IMR-90 (cell line): ENCODE measurements around the gene EFCAB8. TPM values are rescaled to one million over a fixed set of nuclear protein-coding genes. Genes with fewer than 3 reads are reported as not detected.

Source experiments
- ATAC-seq: fragments of 200-7000 bp; cut with Tn5 transposase; 2 replicates; pipeline ENCODE4 v1.9.1; 2020; ENCODE audit warnings: low read depth, mild to moderate bottlenecking, moderate library complexity
- BruUV-seq: library from RNA; stranded (reverse); fragments of 400-500 nt; replicated peaks from 2 replicates; lab custom pipeline; 2021; lab: Mats Ljungman, UMichigan
- CTCF ChIA-PET: fragments of 300-600 bp; formaldehyde crosslinking; extraction: SDS; loops from one replicate; lab custom pipeline; 2021; ENCODE audit warnings: antibody characterized with exemption; lab: Yijun Ruan, JAX
- POLR2A ChIA-PET: fragments of 300-600 bp; sonication (Branson Sonifier 250); formaldehyde crosslinking; loops from one replicate; lab custom pipeline; 2022; ENCODE audit warnings: antibody characterized with exemption; ENCODE audit not compliant: unreplicated experiment; lab: Charles Lee
- DNase-seq: peaks from one replicate; pipeline ENCODE4 v3.0.0; 2013
- H2AFZ ChIP-seq: replicated peaks from 2 replicates; pipeline ENCODE3; 2013; ENCODE audit warnings: low read length, mild to moderate bottlenecking; ENCODE audit not compliant: poor library complexity
- H2AK5ac ChIP-seq: 2 replicates; pipeline ENCODE4 v1.6.1; 2013; ENCODE audit warnings: low read depth, low read length, inconsistent platforms
- H2AK9ac ChIP-seq: replicated peaks from 2 replicates; pipeline ENCODE3; 2013; ENCODE audit warnings: mild to moderate bottlenecking, low read depth, low read length, moderate library complexity; ENCODE audit not compliant: poor library complexity
- H2BK120ac ChIP-seq: 2 replicates; pipeline ENCODE4 v1.6.1; 2013; ENCODE audit warnings: low read depth, low read length, inconsistent platforms
- H2BK15ac ChIP-seq: 3 replicates; pipeline ENCODE4 v1.6.1; 2013; ENCODE audit warnings: low read depth, low read length, inconsistent platforms
- H2BK20ac ChIP-seq: 2 replicates; pipeline ENCODE4 v1.6.1; 2013; ENCODE audit warnings: low read depth, mild to moderate bottlenecking, inconsistent platforms, low read length, moderate library complexity
- H2BK5ac ChIP-seq: 2 replicates; pipeline ENCODE4 v1.6.1; 2013; ENCODE audit warnings: mild to moderate bottlenecking, low read depth, low read length, inconsistent platforms; ENCODE audit not compliant: poor library complexity, severe bottlenecking
- H3K14ac ChIP-seq: replicated peaks from 2 replicates; pipeline ENCODE4 v1.6.1; 2013; ENCODE audit warnings: low read depth, low read length, inconsistent platforms
- H3K18ac ChIP-seq: 2 replicates; pipeline ENCODE4 v1.6.1; 2013; ENCODE audit warnings: low read depth, low read length, control low read depth
- H3K23ac ChIP-seq: 2 replicates; pipeline ENCODE4 v1.6.1; 2013; ENCODE audit warnings: low read depth, low read length, inconsistent platforms
- H3K27ac ChIP-seq: 2 replicates; pipeline ENCODE4 v1.5.1; 2013; ENCODE audit warnings: mild to moderate bottlenecking, control low read depth, low read length; ENCODE audit not compliant: insufficient read depth
- H3K27me3 ChIP-seq: 2 replicates; pipeline ENCODE4 v1.6.1; 2013; ENCODE audit warnings: low read length; ENCODE audit not compliant: control insufficient read depth, insufficient read depth
- H3K36me3 ChIP-seq: 2 replicates; pipeline ENCODE4 v1.6.1; 2013; ENCODE audit warnings: low read length, mixed read lengths; ENCODE audit not compliant: control insufficient read depth, insufficient read depth
- H3K4ac ChIP-seq: 2 replicates; pipeline ENCODE4 v1.6.1; 2013; ENCODE audit warnings: low read depth, low read length, inconsistent platforms
- H3K4me1 ChIP-seq: 2 replicates; pipeline ENCODE4 v1.6.1; 2013; ENCODE audit warnings: low read length, mixed read lengths; ENCODE audit not compliant: control insufficient read depth, insufficient read depth
- H3K4me2 ChIP-seq: 2 replicates; pipeline ENCODE4 v1.6.1; 2013; ENCODE audit warnings: low read depth, mild to moderate bottlenecking, control low read depth, low read length, moderate library complexity
- H3K4me3 ChIP-seq: 2 replicates; pipeline ENCODE4 v1.5.1; 2013; ENCODE audit warnings: low read depth, mild to moderate bottlenecking, control low read depth, low read length, moderate library complexity; ENCODE audit not compliant: insufficient read depth
- H3K56ac ChIP-seq: 2 replicates; pipeline ENCODE4 v1.6.1; 2013; ENCODE audit warnings: low read length, inconsistent platforms; ENCODE audit not compliant: insufficient read depth; ENCODE audit errors: extremely low read depth
- H3K79me1 ChIP-seq, 2 experiments: 2 replicates each; pipeline ENCODE4 v1.6.1; 2013; ENCODE audit warnings: low read length in 2 of 2, inconsistent platforms in 1 of 2, low read depth in 1 of 2
- H3K9ac ChIP-seq: 2 replicates; pipeline ENCODE4 v1.6.1; 2013; ENCODE audit warnings: low read depth, low read length, control low read depth
- H3K9me1 ChIP-seq: 2 replicates; pipeline ENCODE4 v1.6.1; 2013; ENCODE audit warnings: low read length, inconsistent platforms; ENCODE audit not compliant: insufficient read depth
- H3K9me3 ChIP-seq: 2 replicates; pipeline ENCODE4 v1.6.1; 2013; ENCODE audit warnings: low read length; ENCODE audit not compliant: control insufficient read depth, insufficient read depth
- H4K20me1 ChIP-seq: 2 replicates; pipeline ENCODE4 v1.6.1; 2013; ENCODE audit warnings: low read length, inconsistent platforms; ENCODE audit not compliant: insufficient read depth
- H4K5ac ChIP-seq: 2 replicates; pipeline ENCODE4 v1.6.1; 2013; ENCODE audit warnings: mild to moderate bottlenecking, low read depth, low read length, control low read depth
- H4K8ac ChIP-seq, 2 experiments: 2 replicates each; pipeline ENCODE4 v1.6.1; 2013; ENCODE audit warnings: low read depth in 2 of 2, low read length in 2 of 2, control low read depth in 1 of 2, inconsistent platforms in 1 of 2
- H4K91ac ChIP-seq: 2 replicates; pipeline ENCODE4 v1.6.1; 2013; ENCODE audit warnings: low read depth, low read length, inconsistent platforms; ENCODE audit not compliant: insufficient read depth
- MAFK ChIP-seq: IDR thresholded peaks from 2 replicates; pipeline ENCODE4 v1.6.1; 2012; ENCODE audit warnings: low read depth, low read length, improper control_type of control experiment
- NFE2L2 ChIP-seq: fragments of 150-350 bp; IDR thresholded peaks from 2 replicates; pipeline ENCODE4 v1.6.1; 2016; ENCODE audit warnings: low read depth, mild to moderate bottlenecking, low read length
- POLR2A ChIP-seq: IDR thresholded peaks from 2 replicates; pipeline ENCODE4 v1.6.1; 2012; ENCODE audit warnings: mild to moderate bottlenecking, low read depth, low read length
- RFX5 ChIP-seq: IDR thresholded peaks from 2 replicates; pipeline ENCODE4 v1.8.0; 2012; ENCODE audit warnings: low read depth, mild to moderate bottlenecking, low read length, moderate library complexity
- SMC3 ChIP-seq: fragments of 150-350 bp; IDR thresholded peaks from 2 replicates; pipeline ENCODE4 v1.6.1; 2016; ENCODE audit warnings: low read depth, mild to moderate bottlenecking, antibody characterized with exemption, low read length, moderate library complexity
- WGBS, 2 experiments: methylation state at CpG; one replicate each; pipeline versions ENCODE4 v1.1.5 to v1.1.7; 2013; ENCODE audit warnings: missing lambda C conversion rate in 2 of 2; ENCODE audit not compliant: insufficient read length in 1 of 2; ENCODE audit errors: extremely low coverage in 2 of 2; 5-methylcytosine and 5-hydroxymethylcytosine counted together
- dilution Hi-C: fragments of 300-500 bp; cut with HindIII; formaldehyde crosslinking; loops from one replicate; pipeline ENCODE4 v1.14.3; 2018; ENCODE audit warnings: low sequenced_read_pairs; ENCODE audit not compliant: unreplicated experiment
- in situ Hi-C: fragments of 300-500 bp; cut with MboI; formaldehyde crosslinking; loops from 3 replicates; pipeline ENCODE4 v1.14.3; 2019; ENCODE audit warnings: low sequenced_read_pairs, inconsistent platforms, mixed read lengths
- intact Hi-C: fragments of 100-400 bp; cut with micrococcal nuclease; formaldehyde crosslinking; loops from 2 replicates; pipeline ENCODE4 v1.10.0; 2022
- polyA plus RNA-seq, 3 experiments: library from polyadenylated mRNA; depleted of rRNA; stranded (reverse); fragments of >200 nt; gene quantifications; 2 replicates each; pipeline ENCODE4 v1.2.3, GENCODE V29; 2012; ENCODE audit warnings: low replicate concordance in 1 of 3
- total RNA-seq: library from RNA; depleted of rRNA; stranded (reverse); fragments of >200 nt; gene quantifications from 2 replicates; pipeline ENCODE4 v1.2.3, GENCODE V29; 2012
- TF ChIP-seq, protein P1 (sequence below): fragments of 150-350 bp; IDR thresholded peaks from 2 replicates; pipeline ENCODE4 v1.6.1; 2017; ENCODE audit warnings: mild to moderate bottlenecking, antibody characterized with exemption, low read length, low read depth
- TF ChIP-seq, protein P2 (sequence below): conservative IDR thresholded peaks from 2 replicates; pipeline ENCODE4 v1.5.1; 2012; ENCODE audit warnings: mild to moderate bottlenecking, low read depth, low read length, improper control_type of control experiment

The EFCAB8 gene
- total and polyA plus RNA-seq, 2 of the 4 experiments (the other 2 are of a cell fraction), result not detected

DNA sequence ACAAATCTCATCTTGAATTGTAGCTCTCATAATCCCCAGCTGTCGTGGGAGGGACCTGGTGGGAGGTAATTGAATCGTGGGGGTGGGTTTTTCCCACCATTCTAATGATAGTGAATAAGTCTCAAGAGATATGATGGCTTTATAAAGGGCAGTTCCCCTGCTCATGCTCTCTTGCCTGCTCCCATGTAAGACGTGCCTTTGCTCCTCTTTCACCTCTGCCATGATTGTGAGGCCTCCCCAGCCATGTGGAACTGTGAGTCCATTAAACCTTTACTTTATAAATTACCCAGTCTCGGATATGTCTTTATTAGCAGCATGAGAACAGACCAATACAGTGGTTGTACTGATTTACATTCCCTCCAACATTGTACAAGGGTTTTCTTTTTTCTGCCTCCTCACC is 75.9 kb downstream of the EFCAB8 start:
- intact Hi-C loops, result no loop called here
- no peak overlapping the region for H3K27ac ChIP-seq
- no peak overlapping the region for H4K91ac ChIP-seq
- no peak for ATAC-seq
- no peaks in the 10 kb centered on the region for H3K36me3 ChIP-seq
- H3K56ac ChIP-seq, result no peak overlapping the region
- no peak overlapping the region for H2BK5ac ChIP-seq
- dilution Hi-C loops, result no loop called here
- CTCF ChIA-PET, result no interaction called here
- H3K14ac ChIP-seq, result no peak overlapping the region
- no peak overlapping the region for H2AK9ac ChIP-seq
- no TSS peak for BruUV-seq
- H4K8ac ChIP-seq, result no peak overlapping the region
- in situ Hi-C loops, result no loop called here
- no peaks in the 10 kb centered on the region for H3K4me1 ChIP-seq
- no peak overlapping the region for H2BK15ac ChIP-seq
- no peak overlapping the region for H3K9ac ChIP-seq
- no peak overlapping the region for H2BK120ac ChIP-seq
- H3K23ac ChIP-seq, result no peak overlapping the region
- DNase-seq, result no peak
- no peak overlapping the region for H2AK5ac ChIP-seq
- H2BK20ac ChIP-seq, result no peak overlapping the region
- H3K27me3 ChIP-seq, result peaks cover 2% of the 10 kb centered on the region; the same call in 1 of the 2 replicates
- no peak overlapping the region for H3K4me2 ChIP-seq
- POLR2A ChIA-PET, result no interaction called here
- H3K18ac ChIP-seq, result no peak overlapping the region
- H3K4me3 ChIP-seq, result no peak overlapping the region
- H4K5ac ChIP-seq, result no peak overlapping the region
- no peaks in the 10 kb centered on the region for H3K9me3 ChIP-seq
- TF ChIP-seq MAFK, result no peak
- TF ChIP-seq POLR2A, result no peak
- no peak for TF ChIP-seq SMC3
- TF ChIP-seq, protein P1, sequence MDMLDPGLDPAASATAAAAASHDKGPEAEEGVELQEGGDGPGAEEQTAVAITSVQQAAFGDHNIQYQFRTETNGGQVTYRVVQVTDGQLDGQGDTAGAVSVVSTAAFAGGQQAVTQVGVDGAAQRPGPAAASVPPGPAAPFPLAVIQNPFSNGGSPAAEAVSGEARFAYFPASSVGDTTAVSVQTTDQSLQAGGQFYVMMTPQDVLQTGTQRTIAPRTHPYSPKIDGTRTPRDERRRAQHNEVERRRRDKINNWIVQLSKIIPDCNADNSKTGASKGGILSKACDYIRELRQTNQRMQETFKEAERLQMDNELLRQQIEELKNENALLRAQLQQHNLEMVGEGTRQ, result no peak
- no peak for TF ChIP-seq NFE2L2
- TF ChIP-seq, protein P2, sequence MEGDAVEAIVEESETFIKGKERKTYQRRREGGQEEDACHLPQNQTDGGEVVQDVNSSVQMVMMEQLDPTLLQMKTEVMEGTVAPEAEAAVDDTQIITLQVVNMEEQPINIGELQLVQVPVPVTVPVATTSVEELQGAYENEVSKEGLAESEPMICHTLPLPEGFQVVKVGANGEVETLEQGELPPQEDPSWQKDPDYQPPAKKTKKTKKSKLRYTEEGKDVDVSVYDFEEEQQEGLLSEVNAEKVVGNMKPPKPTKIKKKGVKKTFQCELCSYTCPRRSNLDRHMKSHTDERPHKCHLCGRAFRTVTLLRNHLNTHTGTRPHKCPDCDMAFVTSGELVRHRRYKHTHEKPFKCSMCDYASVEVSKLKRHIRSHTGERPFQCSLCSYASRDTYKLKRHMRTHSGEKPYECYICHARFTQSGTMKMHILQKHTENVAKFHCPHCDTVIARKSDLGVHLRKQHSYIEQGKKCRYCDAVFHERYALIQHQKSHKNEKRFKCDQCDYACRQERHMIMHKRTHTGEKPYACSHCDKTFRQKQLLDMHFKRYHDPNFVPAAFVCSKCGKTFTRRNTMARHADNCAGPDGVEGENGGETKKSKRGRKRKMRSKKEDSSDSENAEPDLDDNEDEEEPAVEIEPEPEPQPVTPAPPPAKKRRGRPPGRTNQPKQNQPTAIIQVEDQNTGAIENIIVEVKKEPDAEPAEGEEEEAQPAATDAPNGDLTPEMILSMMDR, result no peak
- TF ChIP-seq RFX5, result no peak
- no CpG with 5 or more reads among the region's 4 CpGs for WGBS, 2 experiments
- no peak overlapping the region for H3K4ac ChIP-seq
- no peaks in the 10 kb centered on the region for H4K20me1 ChIP-seq
- no peak overlapping the region for H2AFZ ChIP-seq
- no peaks in the 10 kb centered on the region for H3K79me1 ChIP-seq
- no peaks in the 10 kb centered on the region for H3K9me1 ChIP-seq
